B cell (primary cell): ENCODE results near the gene GBE1. TPM values are rescaled to one million over a fixed set of nuclear protein-coding genes. Genes with fewer than 3 reads are reported as not detected.

ENCODE experiments used
- ATAC-seq: fragments of 200-7000 bp; cut with Tn5 transposase; one replicate; pipeline ENCODE4 v1.10.0; 2021; ENCODE audit warnings: low read depth, mild to moderate bottlenecking, moderate number of reproducible peaks, moderate library complexity
- CTCF ChIA-PET: fragments of 350-600 bp; sonication (Branson Sonifier 250); formaldehyde crosslinking; loops from one replicate; lab custom pipeline; 2021; ENCODE audit warnings: antibody characterized with exemption, inconsistent platforms; lab: Charles Lee
- POLR2A ChIA-PET: fragments of 350-600 bp; sonication (Branson Sonifier 250); formaldehyde crosslinking; loops from one replicate; lab custom pipeline; 2021; ENCODE audit warnings: antibody characterized with exemption; lab: Charles Lee
- DNase-seq: peaks from one replicate; pipeline ENCODE4 v3.0.0; 2013
- H2AFZ ChIP-seq: 2 replicates; pipeline ENCODE4 v1.6.1; 2012; ENCODE audit warnings: mild to moderate bottlenecking, low read depth, low read length; ENCODE audit not compliant: insufficient read depth, poor library complexity, severe bottlenecking
- H3K27ac ChIP-seq, 2 donors: 1 replicate in 1 of 2; 2 replicates in 1 of 2; pipeline ENCODE4 v1.5.1; 2012 to 2013; ENCODE audit warnings: low read length in 2 of 2, mild to moderate bottlenecking in 2 of 2, moderate library complexity in 1 of 2
- H3K27me3 ChIP-seq, 4 experiments: fragments of 200-600 bp in 1 of 4; sonication (generic) in 1 of 4; replicated peaks in 1 of 4; 1 replicate in 2 of 4; 2 replicates in 2 of 4; pipeline versions ENCODE4 v1.6.1 to v1.7.0; 2013 to 2016; ENCODE audit warnings: low read length in 3 of 4, mild to moderate bottlenecking in 2 of 4, mixed read lengths in 1 of 4, moderate library complexity in 1 of 4; ENCODE audit not compliant: insufficient read depth in 4 of 4, control insufficient read depth in 3 of 4; ENCODE audit errors: control extremely low read depth in 1 of 4
- H3K36me3 ChIP-seq, 2 experiments: replicated peaks in 1 of 2; 1 replicate in 1 of 2; 2 replicates in 1 of 2; pipeline versions ENCODE4 v1.6.1 to v1.7.1; 2013; ENCODE audit warnings: low read length in 1 of 2; ENCODE audit not compliant: insufficient read depth in 2 of 2, control insufficient read depth in 1 of 2; ENCODE audit errors: control extremely low read depth in 1 of 2, extremely low read depth in 1 of 2
- H3K4me1 ChIP-seq, 2 donors: fragments of 200-600 bp in 1 of 2; sonication (generic) in 1 of 2; 1 replicate in 1 of 2; 2 replicates in 1 of 2; pipeline versions ENCODE4 v1.5.1 to v1.6.1; 2013 to 2017; ENCODE audit warnings: low read length in 2 of 2; ENCODE audit not compliant: control insufficient read depth in 2 of 2, insufficient read depth in 2 of 2
- H3K4me2 ChIP-seq: replicated peaks from 2 replicates; pipeline ENCODE3; 2012; ENCODE audit warnings: mild to moderate bottlenecking, low read depth, low read length; ENCODE audit not compliant: poor library complexity, severe bottlenecking
- H3K4me3 ChIP-seq, 5 experiments: fragments of 200-600 bp in 1 of 5; sonication (generic) in 1 of 5; 1 replicate in 3 of 5; 2 replicates in 2 of 5; pipeline versions ENCODE4 v1.5.1 to v1.7.0; 2011 to 2016; ENCODE audit warnings: low read length in 4 of 5, mild to moderate bottlenecking in 4 of 5, low read depth in 2 of 5, control low read depth in 1 of 5, moderate library complexity in 1 of 5; ENCODE audit not compliant: insufficient read depth in 1 of 5; ENCODE audit errors: control extremely low read depth in 1 of 5, extremely low read depth in 1 of 5
- H3K79me2 ChIP-seq: fragments of 200-600 bp; sonication (generic); one replicate; pipeline ENCODE4 v1.6.0; 2016; ENCODE audit warnings: low read length; ENCODE audit not compliant: control insufficient read depth, insufficient read depth
- H3K9ac ChIP-seq: fragments of 200-600 bp; sonication (generic); 2 replicates; pipeline ENCODE4 v1.6.1; 2017; ENCODE audit warnings: mild to moderate bottlenecking, low read length, moderate library complexity
- H3K9me3 ChIP-seq, 3 donors: one replicate each; pipeline versions ENCODE4 v1.6.1 to v1.7.1; 2013; ENCODE audit warnings: low read length in 2 of 3; ENCODE audit not compliant: control insufficient read depth in 2 of 3, insufficient read depth in 1 of 3; ENCODE audit errors: control extremely low read depth in 1 of 3
- H4K20me1 ChIP-seq: 2 replicates; pipeline ENCODE4 v1.6.0; 2012; ENCODE audit warnings: mild to moderate bottlenecking, low read length; ENCODE audit not compliant: insufficient read depth, control insufficient read depth, poor library complexity, severe bottlenecking
- H3K27ac Mint-ChIP-seq: one replicate; pipeline ENCODE4 v1.8.0; 2021; ENCODE audit warnings: mixed read lengths
- H3K27me3 Mint-ChIP-seq: one replicate; pipeline ENCODE4 v1.8.0; 2021; ENCODE audit warnings: mixed read lengths
- H3K4me1 Mint-ChIP-seq: one replicate; pipeline ENCODE4 v1.8.0; 2021; ENCODE audit warnings: mixed read lengths
- H3K4me3 Mint-ChIP-seq: one replicate; pipeline ENCODE4 v1.8.0; 2021; ENCODE audit warnings: mixed read lengths
- H3K9me3 Mint-ChIP-seq: one replicate; pipeline ENCODE4 v1.8.0; 2022; ENCODE audit warnings: mixed read lengths; ENCODE audit not compliant: insufficient read depth
- CTCF ChIP-seq: fragments of 200-600 bp; IDR thresholded peaks from one replicate; pipeline ENCODE4 v1.8.0; 2022; ENCODE audit warnings: antibody characterized with exemption, mild to moderate bottlenecking
- EZH2 ChIP-seq: IDR thresholded peaks from 2 replicates; pipeline ENCODE4 v1.6.1; 2012; ENCODE audit warnings: borderline replicate concordance, low read depth, mild to moderate bottlenecking, moderate library complexity, low read length; ENCODE audit not compliant: insufficient read depth, poor library complexity, severe bottlenecking
- WGBS: methylation state at CpG from one replicate; pipeline ENCODE4 v1.1.5; 2013; ENCODE audit warnings: missing lambda C conversion rate; ENCODE audit not compliant: insufficient coverage; 5-methylcytosine and 5-hydroxymethylcytosine counted together
- intact Hi-C: fragments of 100-400 bp; cut with micrococcal nuclease; formaldehyde crosslinking; loops from one replicate; pipeline ENCODE4 v1.10.0; 2022
- polyA plus RNA-seq: library from polyadenylated mRNA; depleted of rRNA; stranded (reverse); fragments of >200 nt; gene quantifications from 2 replicates; pipeline ENCODE4 v1.2.3, GENCODE V29; 2012
- total RNA-seq, 2 donors: library from RNA; stranded (reverse); fragments of 120-200 nt in 1 of 2; gene quantifications; 1 replicate in 1 of 2; 2 replicates in 1 of 2; pipeline versions ENCODE4 v1.2.3 to v1.2.4, GENCODE V29; 2013 to 2022

Gene GBE1
- total and polyA plus RNA-seq, 2 donors (not counting 1 experiment from before 2014, with no cell fraction given) = 3.4 to 20.8 TPM

- DNase-seq (no peak), ATAC-seq (no peak)
- Histone ChIP-seq H3K27me3 (no peaks in the 10 kb centered on the region), H3K9me3 (no peaks in the 10 kb centered on the region), H3K4me2 (no peak overlapping the region), H4K20me1 (no peaks in the 10 kb centered on the region), H3K4me1 (no peaks in the 10 kb centered on the region), H3K4me3 (no peak overlapping the region), H3K27ac (no peak overlapping the region), H3K9ac (no peak overlapping the region), H3K79me2 (no peaks in the 10 kb centered on the region), H2AFZ (no peak overlapping the region), H3K36me3 (no peaks in the 10 kb centered on the region)
- POLR2A ChIA-PET = no interaction called here
- H3K4me1 Mint-ChIP-seq = no peaks in the 10 kb centered on the region
- intact Hi-C loops = no loop called here
- H3K27me3 Mint-ChIP-seq = peaks cover 3% of the 10 kb centered on the region
- no peaks in the 10 kb centered on the region for H3K9me3 Mint-ChIP-seq
- CTCF ChIA-PET = interaction anchor here (1.1 kb wide), 1 partner anchor 25 kb away, joined by 3 read pairs; no protein-coding TSS in a partner anchor
- no peak for TF ChIP-seq CTCF
- TF ChIP-seq EZH2 = no peak
- no peak overlapping the region for H3K27ac Mint-ChIP-seq
- WGBS = 100% methylated on average over 1 of the region's 1 CpG
- H3K4me3 Mint-ChIP-seq = no peak overlapping the region
These were observed 295.3 kb downstream of the GBE1 start for GRCh38 chr3:81466201-81466560.

- H3K27ac Mint-ChIP-seq = no peak overlapping the region
- H3K27me3 ChIP-seq = no peaks in the 10 kb centered on the region
- ChIA-PET CTCF (interaction anchor here (1.1 kb wide), 1 partner anchor 25 kb away, joined by 3 read pairs; no protein-coding TSS in a partner anchor), POLR2A (no interaction called here)
- no peaks in the 10 kb centered on the region for H3K9me3 ChIP-seq
- DNase-seq (no peak), ATAC-seq (no peak)
- no peaks in the 10 kb centered on the region for H3K36me3 ChIP-seq
- intact Hi-C loops = no loop called here
- TF ChIP-seq CTCF = no peak
- no peak overlapping the region for H3K4me3 ChIP-seq
- H3K4me2 ChIP-seq = no peak overlapping the region
- H3K4me1 ChIP-seq = no peaks in the 10 kb centered on the region
- no peaks in the 10 kb centered on the region for H4K20me1 ChIP-seq
- H3K79me2 ChIP-seq = no peaks in the 10 kb centered on the region
- H3K4me1 Mint-ChIP-seq = no peaks in the 10 kb centered on the region
- no peaks in the 10 kb centered on the region for H3K9me3 Mint-ChIP-seq
- no peak overlapping the region for H3K27ac ChIP-seq
- H2AFZ ChIP-seq = no peak overlapping the region
- H3K4me3 Mint-ChIP-seq = no peak overlapping the region
- peaks cover 3% of the 10 kb centered on the region for H3K27me3 Mint-ChIP-seq
- H3K9ac ChIP-seq = no peak overlapping the region
- 100% methylated on average over 2 of the region's 7 CpGs for WGBS
These were observed 295.8 kb downstream of the GBE1 start for GRCh38 chr3:81465510-81466200.
